GM21825 (cell line): ENCODE results near the gene IPO13.

Source experiments
- ATAC-seq: cut with Tn5 transposase; IDR thresholded peaks from one replicate; pipeline ENCODE4 v1.9.1; 2021; ENCODE audit warnings: mild to moderate bottlenecking, moderate library complexity; ENCODE audit not compliant: unreplicated experiment

IPO13 gene, protein sequence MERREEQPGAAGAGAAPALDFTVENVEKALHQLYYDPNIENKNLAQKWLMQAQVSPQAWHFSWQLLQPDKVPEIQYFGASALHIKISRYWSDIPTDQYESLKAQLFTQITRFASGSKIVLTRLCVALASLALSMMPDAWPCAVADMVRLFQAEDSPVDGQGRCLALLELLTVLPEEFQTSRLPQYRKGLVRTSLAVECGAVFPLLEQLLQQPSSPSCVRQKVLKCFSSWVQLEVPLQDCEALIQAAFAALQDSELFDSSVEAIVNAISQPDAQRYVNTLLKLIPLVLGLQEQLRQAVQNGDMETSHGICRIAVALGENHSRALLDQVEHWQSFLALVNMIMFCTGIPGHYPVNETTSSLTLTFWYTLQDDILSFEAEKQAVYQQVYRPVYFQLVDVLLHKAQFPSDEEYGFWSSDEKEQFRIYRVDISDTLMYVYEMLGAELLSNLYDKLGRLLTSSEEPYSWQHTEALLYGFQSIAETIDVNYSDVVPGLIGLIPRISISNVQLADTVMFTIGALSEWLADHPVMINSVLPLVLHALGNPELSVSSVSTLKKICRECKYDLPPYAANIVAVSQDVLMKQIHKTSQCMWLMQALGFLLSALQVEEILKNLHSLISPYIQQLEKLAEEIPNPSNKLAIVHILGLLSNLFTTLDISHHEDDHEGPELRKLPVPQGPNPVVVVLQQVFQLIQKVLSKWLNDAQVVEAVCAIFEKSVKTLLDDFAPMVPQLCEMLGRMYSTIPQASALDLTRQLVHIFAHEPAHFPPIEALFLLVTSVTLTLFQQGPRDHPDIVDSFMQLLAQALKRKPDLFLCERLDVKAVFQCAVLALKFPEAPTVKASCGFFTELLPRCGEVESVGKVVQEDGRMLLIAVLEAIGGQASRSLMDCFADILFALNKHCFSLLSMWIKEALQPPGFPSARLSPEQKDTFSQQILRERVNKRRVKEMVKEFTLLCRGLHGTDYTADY

DNA sequence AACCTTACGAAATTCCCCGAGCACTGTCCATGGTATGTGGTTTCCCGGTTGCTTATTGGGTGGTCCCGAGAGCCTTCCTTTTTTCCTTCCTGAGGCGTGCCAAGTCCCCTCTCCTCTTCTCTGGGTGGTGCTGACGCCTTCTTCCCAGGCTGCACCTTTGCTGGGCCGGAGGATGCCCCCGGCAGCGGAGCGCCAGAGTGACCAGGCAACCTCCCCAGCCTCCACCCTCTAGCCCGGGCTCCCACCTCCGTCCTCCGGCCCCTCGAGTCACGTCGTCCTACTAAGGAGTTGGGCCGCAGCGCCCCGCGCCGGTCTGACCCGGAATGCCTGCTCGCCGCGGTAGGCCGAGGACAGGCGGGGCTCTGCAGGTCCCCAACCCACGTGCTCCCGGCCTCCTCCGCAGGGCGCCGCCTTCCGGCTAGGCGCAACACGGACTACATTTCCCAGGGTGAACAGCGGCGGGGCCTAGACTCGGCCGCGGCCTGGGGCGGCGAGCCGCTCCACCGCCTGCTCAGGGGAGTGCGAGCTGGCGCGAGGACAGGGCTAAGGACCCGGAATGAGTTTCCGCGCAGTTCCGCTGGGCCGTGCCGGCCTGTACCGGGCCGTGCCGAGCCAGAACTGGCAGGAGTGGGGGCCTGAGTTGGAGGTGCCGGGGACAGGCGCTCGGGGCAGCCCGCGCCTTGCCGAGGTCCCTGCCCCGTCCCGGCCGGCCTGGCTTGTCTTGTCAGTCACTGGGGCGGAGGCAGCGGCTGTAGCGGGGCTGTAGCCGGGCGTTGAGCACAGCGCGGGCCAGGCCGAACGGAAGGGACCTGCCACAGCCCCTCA, at the start of gene IPO13:
TSS of gene IPO13 (plus strand) at position 715 of the 825 bp plus-strand sequence. CDS start 651 bp downstream, outside the sequence.
- peak; percentile 89 for ATAC-seq

DNA sequence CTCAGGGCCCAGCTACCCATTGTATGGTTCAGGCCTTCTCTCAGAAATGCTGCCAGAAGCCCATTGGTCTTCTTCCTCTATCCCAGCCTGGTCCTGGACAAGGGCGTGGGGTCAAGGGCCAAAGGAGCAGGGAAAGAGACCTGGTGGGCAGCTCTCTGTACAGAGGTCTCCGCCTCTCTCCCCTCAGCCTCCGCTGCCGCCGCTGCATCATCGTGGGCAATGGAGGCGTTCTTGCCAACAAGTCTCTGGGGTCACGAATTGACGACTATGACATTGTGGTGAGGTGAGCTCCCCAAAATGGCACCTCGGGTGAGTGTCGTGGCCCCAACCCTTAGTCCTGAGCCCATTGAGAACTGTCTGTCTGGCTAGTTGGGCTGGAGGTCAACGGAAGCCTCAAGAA, 47.8 kb upstream of the IPO13 start:
- ATAC-seq: no peak

DNA sequence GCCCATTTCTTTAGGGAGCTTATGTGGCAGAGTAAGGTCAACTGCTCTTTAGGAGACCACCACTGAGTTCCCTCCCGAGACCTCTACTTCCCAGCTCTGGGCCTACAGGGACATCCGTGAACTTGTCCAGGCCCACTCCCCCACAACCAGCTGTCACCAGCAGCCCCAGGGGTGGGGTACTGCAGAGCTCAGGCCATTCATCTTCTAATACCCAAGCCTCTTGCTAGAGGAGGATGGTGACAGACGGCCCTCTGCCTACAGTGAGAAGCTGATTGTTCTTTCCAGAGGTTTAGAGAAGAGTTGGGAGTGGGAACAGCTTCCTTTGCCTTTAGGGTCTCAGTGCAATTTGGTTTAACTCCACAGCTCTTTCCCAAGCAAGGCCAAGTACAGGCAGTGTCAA, 46.4 kb upstream of the IPO13 start:
- ATAC-seq: no peak

DNA sequence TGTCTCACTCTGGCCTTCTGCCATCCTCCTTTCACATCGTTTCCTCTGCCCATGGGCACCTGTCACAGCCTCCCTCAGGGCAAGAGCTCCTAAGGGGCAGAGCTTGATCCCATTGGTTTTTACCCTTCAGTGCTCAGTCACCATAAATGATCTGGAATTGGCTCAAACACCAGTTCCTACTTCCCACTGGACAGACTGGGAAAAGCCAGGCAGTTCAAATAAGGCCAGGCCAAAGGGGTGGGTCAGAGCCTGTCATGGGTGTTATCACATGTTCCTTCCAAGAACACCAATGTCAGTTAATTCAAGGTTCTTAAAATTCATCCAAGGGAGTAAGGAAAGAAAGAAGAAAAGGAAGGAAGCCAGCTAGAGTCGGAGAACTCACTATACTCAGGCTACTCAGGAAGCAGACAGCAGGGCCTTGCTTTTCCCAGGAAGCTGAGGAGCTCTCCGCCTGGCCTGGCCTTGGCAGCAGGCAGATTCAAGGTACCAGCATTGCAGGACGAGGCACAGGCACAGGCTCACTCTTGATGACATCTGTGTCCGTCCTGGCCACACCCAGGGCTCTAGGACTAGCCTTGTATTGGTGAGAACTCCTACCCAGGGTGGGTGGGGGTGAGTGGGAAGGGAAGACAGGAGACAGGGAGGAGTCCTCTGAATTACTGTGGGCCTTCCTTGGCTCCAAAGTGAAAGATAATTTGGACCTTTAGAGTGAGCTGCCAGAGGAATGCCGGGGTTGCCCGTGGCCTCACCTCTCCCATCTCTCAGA, 45.4 kb upstream of the IPO13 start:
- ATAC-seq: no peak

DNA sequence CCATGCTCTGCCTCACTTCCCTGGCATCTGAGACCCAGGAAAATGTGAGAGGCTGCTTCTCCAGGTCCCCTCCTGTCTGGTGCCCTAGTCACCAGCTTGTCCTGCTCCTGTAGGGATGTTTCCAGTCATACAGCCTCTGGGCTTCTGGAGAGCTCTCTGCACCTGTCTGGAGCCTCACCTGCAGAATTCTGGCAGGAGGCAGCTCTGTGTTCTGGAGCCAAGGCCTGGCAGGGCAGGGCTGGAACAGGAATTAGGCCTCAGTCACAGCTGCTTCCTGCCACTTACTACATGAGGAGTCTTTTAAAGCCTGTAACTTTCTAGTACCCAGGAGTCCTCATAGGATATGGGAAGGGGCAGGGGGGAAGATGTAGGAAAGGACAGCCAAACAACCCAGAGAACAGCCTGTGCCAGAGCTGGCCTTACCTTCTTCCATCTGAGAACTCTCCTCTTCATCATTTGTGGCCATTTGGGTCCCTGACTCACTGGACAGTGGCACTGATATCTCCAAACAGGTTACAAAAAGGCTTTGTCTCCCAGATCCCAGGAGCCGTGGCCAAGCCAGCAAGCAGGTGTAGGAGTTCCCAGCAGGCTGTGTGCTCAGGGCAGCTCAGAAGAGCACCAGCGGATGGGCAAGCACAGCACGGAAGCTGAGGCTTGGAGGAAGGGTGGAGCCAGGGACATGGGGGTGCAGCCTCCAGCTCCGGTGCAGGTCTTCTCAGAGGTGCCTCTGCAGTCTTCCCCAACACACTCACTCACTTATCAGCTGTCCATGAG, 44.5 kb upstream of the IPO13 start:
- ATAC-seq: no peak

DNA sequence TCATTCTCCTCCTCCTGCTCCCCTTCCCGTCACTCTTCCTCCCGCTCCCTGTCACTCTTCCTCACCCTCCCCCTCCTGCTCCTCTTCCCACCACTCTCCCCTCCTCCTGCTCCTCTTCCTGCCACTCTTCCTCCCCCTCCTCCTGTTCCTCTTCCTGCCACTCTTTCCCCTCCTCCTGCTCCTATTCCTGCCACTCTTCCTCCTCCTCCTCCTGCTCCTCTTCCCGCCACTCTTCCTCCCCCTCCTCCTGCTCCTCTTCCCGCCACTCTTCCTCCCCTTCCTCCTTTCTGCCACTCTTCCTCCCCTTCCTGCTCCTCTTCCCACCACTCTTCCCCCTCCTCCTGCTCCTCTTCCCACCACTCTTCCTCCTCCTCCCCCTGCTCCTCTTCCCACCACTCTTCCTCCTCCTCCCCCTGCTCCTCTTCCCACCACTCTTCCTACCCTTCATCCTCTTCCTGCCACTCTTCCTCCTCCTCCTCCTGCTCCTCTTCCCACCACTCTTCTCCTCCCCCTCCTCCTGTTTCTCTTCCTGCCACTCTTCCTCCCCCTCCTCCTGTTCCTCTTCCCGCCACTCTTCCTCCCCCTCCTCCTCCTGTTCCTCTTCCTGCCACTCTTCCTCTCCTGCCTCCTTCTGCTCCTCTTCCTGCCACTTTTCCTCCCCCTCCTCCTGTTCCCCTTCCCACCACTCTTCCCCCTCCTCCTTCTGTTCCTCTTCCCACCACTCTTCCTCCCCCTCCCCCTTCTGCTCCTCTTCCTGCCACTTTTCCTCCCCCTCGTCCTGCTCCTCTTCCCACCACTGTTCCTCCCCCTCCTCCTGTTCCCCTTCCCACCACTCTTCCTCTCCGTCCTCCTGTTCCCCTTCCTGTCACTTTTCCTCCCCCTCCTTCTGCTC, 41.8 kb upstream of the IPO13 start:
- ATAC-seq: no peak

DNA sequence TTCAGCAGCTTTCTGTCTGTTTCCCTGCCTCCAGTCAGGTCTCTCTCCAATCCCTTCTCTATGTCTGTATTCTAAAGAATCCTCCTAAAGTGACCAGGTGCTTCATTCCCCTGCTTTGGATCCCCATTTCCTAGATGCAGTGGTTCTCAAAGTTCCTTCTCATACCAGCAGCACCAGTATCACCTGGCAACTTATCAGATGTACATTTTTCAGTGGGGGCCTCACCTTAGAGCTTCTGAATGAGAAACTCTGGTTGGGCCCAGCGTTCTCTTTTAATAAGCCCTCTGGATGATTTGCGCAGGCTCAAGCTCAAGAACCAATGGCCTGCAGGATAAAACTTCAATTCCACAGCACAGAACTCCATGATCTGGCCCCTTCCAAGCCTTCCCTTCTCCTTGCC, 38.5 kb upstream of the IPO13 start:
- ATAC-seq: no peak

DNA sequence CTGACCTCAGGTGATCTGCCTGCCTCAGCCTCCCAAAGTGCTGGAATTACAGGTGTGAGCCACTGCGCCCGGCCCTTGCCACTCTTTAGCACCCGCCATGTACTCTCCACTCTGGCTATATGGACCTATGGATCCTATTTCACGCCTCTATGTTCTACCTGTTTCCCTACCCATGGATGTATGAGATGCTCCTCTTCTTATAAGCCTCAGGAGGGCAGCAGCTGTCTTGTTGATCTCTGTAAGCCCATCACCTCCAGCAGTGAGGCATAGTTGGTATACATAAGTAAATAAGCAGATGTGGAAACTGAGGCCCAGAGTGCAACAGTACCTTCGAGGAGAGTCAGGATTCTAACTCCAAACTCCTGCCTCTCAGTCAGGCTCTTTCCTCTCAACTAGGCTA, 37.9 kb upstream of the IPO13 start:
- no peak for ATAC-seq

DNA sequence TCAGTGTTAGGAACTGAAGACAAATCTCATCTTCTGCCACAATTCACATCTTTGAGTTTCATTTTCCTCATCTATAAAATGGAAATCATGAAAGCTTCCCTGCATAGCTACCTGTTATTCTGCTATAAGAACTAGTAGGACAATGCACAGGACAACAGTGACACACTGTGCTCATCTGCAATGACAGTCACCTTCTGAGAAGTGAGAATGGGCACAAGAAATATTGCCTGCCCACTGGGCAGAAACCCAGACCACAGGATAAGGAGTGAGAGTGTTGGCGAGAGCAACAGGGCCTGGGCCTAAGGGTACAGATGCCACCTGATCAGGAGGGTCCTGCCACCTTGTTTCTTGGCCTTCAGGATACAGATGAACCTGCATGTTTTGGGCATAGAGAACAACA, 36.4 kb upstream of the IPO13 start:
- no peak for ATAC-seq

DNA sequence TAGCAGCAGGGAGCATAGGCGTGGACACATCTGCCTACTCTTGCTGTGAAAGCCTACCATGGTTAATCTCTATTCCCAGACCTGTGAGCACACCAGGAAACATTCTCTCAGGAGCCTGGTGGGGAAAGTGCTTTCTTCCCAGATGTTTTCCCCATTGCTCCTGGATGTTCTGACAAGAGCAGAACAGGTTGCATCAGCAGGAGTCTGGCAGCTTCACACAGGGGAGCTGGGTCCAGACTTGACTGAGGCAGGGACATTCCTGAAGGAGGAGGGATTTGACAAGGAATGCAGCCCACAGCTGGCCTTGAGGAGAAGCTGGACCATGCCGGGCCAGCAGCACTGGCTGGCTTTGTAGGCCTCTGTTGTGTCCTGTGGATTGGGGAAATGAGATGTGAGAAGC, 34.1 kb upstream of the IPO13 start:
- no peak for ATAC-seq

DNA sequence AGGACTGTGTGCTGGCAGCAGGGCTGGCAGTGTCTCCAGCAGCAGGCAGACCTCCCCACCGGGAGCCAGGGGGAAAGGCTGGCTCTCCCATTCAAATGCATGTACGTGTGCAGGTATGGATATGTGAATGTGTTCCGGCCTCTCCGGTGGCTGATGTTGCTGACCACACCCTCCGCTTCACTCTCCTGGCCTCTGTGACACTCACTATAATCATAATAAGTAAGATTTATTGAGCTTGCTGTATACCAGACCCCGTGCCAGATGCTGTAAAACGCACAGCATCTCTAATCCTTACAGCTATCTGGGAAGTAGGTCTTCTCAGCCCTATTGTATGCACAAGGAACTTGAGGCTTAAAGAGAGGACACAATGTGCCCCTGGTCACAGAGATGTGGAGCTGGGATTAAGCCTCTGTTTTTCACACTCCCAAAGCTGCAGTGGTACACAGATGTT, 33.7 kb upstream of the IPO13 start:
- no peak for ATAC-seq

DNA sequence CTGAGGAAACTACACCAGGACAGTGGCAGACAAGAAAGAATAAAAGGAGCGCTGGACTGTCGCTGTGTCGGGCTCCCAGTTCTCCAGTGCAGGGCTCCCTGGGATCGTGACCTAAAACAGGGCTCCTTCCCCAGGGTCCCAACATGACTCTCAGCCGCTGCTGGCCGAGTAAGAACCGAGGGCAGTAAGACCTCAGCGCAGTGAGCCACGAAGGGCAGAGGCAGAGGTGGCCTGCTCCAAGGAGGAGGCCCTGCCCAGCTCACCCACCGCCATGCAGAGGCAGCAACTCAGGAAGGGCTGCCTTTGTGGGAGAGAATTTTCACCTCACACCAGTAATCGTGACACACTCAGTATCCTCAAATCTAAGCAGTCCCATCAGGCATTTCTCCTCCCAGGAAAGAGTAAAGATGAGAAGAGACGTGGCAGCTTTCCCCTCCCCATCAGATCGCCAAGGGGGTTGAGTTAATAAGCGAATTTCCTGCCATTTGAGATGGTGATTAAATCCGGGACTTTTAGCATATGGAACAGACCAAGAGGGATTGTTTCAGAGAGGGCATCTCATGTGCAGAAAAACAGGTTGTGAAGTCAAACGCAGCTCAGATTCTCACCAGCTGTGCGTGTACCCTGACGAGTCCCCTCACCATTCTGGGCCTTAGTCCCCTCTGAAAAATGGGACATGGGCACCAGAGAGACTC, 32.9 kb upstream of the IPO13 start:
- ATAC-seq: no peak

DNA sequence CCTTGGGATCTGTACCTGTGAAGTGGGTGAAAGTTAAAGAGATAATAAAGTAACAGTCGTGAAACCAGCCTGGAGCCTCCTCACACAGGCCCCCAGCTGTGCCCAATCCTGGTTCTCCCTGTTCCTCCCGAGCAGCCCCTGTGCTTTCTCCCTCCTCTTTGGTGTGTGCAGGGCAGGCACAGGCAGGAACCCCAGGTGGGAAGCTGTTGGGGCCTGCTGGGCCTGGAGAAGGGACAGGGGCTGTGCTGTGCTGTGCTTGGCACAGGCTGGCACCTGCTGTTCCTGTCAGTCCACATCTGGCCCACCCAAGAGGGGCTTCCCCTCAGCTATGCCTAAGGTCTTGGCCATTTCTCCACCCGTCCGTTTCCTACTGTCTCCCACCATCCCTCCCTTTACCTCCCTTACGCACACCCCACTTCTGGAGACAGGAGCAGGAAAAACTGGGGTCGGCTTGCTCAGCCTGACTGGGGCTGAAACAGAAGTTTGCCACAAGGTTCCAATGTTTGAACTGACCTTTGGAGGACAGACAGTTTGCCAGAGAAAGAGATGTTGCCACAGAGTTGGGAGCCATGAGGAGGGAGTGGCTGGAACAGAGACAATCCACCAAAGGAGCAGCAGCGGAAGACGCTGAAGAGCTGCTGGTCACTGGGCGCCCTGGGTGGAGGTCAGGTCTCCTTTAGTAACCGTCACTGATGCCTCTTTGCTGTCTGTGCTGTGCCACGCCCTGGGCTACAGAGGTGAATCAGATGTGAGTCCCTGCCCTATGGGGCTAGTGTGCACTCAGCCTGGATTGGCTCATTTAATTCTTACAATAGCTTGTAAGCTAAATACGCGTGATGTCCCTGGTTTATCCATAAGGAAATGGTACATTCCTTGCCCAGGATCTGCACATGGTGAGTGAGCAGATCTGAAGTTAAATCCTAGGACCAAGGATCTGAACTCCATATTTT, 31.9 kb upstream of the IPO13 start:
- no peak for ATAC-seq

DNA sequence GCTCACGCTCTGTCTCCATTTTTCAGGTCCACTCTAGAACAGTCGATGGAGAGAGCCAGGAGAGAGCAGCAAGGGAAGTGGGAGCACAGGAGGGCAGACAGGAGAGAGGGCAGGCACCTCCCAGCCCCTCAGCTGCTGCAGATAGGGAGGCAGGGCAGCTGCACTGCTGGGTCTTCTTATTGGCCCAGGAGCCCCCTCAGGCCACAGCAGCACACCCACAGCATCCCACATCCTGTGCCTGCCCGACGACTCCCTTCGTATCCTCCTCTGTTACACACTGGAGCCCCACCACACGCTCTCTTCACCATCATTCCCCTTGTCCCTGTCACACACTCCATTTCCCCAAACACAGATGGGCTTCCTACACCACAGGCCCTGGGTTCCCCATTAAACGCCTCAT, 26.8 kb upstream of the IPO13 start:
- ATAC-seq: no peak

DNA sequence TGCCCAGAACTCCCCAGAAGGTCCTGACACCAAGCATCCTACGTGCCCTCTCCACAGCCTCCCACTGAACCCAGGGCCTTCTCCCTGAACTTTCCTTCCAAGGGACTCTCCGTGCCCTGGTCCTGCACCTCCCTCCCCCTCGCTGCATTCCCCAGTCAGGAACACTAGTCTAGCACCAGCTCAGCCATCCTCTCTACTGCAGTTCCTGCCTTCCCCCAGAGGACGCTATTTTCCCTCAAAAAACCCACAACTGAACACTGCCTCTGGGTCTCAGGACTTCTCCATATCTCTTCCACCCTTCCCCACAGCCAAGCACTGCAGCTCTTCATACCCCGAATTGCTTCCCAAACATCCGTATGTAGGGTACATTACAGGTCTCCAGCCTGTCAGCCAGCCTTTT, 25.7 kb upstream of the IPO13 start:
- no peak for ATAC-seq

DNA sequence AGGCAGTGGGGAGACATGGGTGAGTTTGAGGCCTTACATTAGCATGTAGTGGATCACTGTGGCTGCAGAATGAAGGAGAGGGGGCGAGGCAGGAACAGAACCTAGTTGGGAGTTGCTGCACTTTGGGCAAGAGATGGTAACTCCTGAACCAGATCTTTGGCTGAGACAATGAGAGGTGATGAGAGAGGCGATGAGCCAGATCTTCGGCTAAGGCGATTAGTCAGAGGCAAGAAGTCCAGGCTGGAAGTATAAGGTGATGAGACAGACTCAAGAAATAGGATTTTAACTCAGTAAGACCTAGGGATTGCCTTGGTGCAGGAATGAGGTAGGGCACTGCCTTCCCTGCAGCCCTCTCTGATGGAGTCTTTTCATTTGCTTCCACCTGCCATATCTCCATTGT, 22.2 kb upstream of the IPO13 start:
- ATAC-seq: no peak

DNA sequence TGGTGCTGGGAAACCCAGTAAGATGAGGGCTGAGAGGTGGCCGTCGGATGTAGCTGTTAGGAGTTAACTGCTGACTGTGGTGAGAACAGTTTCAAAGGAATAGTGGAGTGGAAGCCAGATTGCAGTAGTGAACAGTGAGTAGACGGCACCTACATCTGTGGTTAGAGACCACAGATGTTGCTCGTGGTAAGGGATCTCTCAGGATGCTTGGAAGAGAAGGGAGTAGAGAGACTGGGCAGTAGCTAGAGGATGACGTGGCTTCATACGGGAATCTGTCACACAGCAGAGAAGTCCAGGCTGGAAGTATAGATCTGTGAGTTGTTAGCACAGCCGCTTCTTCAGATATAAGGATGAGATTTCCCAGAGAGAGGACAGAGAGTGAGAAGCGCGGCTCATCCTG, 20.9 kb upstream of the IPO13 start:
- ATAC-seq: no peak
